ENCODE results near the gene EPS15.

DNA sequence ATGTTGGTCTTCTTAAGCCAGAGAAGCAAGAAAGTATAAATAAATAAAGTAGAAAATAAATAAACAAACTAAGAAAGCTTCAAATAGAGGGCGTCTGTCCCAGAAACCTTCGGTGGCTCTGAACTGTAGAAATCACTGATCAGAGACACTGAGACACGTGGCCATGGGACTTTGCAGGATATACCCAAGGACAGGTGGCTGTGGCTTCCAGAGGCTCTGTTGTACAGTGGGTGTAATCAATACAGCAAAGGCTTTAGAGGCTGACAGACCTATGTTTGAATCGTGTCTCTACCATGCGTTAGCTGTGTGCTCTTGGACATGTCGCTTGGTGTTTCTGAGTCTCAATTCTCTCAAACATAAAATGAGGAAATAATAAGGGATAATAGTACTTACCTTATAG, 41.0 kb upstream of the EPS15 start:
- TF ChIP-seq EZH2 (IDR thresholded peaks at IDR 0.05; ENCODE audit: low read length), result no peak
- TF ChIP-seq, protein P1, sequence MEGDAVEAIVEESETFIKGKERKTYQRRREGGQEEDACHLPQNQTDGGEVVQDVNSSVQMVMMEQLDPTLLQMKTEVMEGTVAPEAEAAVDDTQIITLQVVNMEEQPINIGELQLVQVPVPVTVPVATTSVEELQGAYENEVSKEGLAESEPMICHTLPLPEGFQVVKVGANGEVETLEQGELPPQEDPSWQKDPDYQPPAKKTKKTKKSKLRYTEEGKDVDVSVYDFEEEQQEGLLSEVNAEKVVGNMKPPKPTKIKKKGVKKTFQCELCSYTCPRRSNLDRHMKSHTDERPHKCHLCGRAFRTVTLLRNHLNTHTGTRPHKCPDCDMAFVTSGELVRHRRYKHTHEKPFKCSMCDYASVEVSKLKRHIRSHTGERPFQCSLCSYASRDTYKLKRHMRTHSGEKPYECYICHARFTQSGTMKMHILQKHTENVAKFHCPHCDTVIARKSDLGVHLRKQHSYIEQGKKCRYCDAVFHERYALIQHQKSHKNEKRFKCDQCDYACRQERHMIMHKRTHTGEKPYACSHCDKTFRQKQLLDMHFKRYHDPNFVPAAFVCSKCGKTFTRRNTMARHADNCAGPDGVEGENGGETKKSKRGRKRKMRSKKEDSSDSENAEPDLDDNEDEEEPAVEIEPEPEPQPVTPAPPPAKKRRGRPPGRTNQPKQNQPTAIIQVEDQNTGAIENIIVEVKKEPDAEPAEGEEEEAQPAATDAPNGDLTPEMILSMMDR (optimal IDR thresholded peaks at IDR 0.05 in 1 of 3, IDR thresholded peaks at IDR 0.05 in 1 of 3, conservative IDR thresholded peaks at IDR 0.05 in 1 of 3; ENCODE audit: extremely low read depth in 1 of 3, insufficient read depth in 2 of 3, low read length in 3 of 3), result no peak

Data from keratinocyte (primary cell).